Measurements from ENCODE around the gene EFCAB11. TPM values are rescaled to one million over a fixed set of nuclear protein-coding genes. Genes with fewer than 3 reads are reported as not detected.

EFCAB11 gene, protein sequence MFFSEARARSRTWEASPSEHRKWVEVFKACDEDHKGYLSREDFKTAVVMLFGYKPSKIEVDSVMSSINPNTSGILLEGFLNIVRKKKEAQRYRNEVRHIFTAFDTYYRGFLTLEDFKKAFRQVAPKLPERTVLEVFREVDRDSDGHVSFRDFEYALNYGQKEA
- total RNA-seq: 5.0 and 13.9 TPM in 2 replicates

DNA sequence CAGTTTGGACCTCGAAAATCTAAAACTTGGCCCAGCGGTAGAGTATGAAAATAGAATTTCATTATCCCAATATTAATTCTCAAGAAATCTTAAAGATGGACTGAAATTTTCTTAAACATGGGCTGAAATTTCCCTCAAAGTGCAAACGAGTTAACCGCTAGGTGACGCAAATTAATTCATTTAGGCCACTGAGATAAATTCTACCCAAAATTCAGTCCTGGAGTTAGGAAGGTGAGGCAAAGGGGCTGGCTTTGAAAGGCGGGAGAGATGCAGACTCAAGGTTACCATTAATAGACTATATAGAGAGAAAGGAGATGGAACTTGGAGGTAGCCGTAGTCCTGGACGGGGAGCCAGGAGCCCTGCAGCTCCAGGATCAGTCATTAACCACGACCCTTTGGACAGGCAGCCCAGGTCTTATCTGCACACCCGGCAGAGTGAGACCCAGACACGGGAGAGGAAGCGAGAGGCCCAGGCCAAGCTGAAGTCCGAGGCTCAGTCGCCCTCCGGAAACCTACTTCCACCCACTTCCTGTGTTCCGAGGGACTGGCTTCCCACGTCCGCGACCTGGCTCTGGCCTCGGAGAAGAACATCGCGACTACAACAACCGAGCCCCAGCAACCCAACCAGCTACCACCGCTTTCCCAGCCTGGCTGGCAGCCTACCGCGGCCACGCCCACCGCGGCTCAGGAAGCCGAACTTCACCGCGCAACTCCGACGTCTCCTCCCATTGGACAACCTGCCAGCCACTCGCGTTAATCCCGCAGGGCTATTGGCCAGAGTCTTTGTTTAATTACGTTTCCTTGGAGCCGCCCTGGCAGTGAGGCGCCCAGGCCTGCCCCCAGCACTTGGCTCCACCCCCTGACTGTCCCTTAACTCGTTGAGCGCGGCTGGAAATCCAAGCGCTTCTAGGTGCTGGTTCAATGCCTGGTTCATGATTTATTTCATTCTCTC, at the start of gene EFCAB11:
Gene EFCAB11, minus strand, starts transcription at position 661 of the 952 bp plus-strand sequence. Its CDS starts 70 bp downstream, at position 591.
- DNase-seq (ENCODE audit: low read depth): peak; percentile 97

- no peak for DNase-seq (ENCODE audit: low read depth)
Observed at GRCh38 chr14:90003526-90004307, 49.2 kb upstream of the EFCAB11 start.

DNA sequence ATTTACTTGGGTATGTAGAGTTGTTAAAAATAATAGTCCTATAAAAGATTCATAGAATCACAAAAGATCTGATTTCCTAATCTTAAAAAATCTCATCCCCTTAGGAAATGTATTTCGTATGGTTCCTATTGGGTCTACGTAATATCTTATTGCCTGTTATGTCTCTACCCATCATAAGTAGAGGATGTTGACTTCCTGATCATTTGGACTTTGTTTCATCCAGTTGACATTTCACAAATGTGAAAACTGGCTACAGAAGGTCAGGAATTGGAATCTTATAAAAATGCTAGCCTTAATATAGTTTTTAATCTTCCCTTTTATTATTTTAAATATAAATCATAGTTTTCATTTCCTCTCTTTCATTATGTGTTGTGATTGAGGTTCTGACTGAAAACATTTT, 46.4 kb upstream of the EFCAB11 start:
- DNase-seq (ENCODE audit: low read depth): no peak

- DNase-seq (ENCODE audit: low read depth): no peak
Observed at GRCh38 chr14:89996963-89997362, 42.4 kb upstream of the EFCAB11 start.

- no peak for DNase-seq (ENCODE audit: low read depth)
Observed at GRCh38 chr14:89992273-89992672, 37.7 kb upstream of the EFCAB11 start.

DNA sequence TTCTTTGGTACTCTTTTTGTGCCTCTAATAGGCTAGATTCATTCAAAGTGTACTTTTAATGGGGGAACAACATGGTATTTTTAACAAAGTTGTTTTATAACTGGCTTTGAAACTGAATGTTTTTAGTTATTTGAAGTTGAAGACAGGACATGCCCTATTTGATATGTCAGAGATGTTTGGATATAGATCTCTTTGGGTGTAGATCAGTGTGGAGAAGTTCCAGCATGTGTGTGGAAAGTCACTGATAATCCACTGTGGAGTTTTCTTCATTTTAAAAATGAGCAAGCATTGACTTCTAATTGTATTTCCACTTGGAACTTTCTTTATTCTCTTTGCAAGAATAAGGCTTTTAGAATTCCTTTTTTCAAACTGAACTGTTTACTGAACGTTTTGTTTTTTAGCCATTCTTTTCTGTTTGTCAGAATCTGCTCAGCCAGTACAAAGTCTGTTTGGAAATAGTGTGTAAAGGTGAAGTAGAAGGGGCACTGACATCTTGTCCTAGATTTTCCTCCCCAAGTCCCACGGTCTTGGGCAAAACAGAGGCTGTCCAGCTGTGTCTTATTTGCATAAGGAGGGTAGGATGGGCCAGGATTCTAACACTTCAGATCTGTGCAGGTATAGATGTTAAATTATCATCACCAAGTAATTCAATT, 36.2 kb upstream of the EFCAB11 start:
- no peak for DNase-seq (ENCODE audit: low read depth)

DNA sequence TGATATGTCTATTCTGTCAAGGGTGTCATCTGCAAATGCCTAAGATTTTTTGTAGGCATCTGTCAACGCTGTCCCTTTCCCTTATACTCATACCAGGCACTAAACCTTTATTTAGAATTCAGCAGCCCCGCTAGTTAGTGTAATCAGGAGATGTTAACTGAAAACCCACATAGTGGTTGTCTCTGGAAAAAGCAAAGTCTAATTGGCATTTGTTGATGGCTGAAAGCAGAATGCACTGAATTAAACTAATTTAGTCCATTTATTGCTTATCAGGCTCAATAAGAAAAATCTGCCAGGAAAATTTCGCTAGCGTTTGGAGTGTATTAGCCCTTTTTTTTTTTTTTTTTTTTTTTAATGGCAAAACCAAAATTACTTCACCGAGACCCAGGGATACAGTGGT, 35.7 kb upstream of the EFCAB11 start:
- no peak for DNase-seq (ENCODE audit: low read depth)

- DNase-seq (ENCODE audit: low read depth): no peak
Observed at GRCh38 chr14:89988787-89989186, 34.3 kb upstream of the EFCAB11 start.

DNA sequence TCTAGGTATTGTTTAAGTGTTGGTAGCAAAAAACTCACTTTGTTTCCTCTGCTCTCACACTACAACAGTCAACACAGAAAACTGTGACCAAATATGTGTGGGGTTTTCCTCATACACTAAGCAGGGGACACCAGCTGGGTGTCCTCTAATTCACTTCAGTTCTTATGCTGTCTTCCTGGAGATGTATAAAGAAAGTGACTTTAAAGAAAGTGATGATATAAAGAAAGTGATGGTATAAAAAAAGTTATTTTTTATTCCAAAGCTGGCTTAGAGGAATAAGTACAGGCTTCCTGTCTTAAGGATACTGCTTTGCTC, 32.6 kb upstream of the EFCAB11 start:
- no peak for DNase-seq (ENCODE audit: low read depth)

- DNase-seq (ENCODE audit: low read depth): no peak
Observed at GRCh38 chr14:89986462-89987160, 32.1 kb upstream of the EFCAB11 start.

DNA sequence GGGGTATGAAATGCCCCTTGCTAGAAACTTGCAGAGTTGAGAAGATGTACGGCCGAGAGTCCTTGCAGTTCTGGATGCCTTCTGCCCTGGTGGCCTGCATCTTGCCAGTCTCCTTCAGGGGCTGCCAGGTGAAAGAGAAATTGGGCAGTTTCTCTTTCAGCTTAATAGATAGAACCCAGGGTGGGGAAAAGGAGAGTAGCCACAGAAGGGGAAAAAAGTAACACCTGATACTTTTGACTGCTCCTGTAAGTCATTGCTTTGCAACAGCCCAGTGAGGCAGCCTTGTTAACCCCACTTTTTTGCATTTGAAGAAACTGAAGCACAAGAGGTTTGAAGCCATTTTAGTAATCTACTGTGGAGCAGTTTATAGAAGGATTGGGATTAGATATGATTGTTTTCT, 28.8 kb upstream of the EFCAB11 start:
- DNase-seq (ENCODE audit: low read depth): no peak

GRCh38 chr14:89978656-89979055, 24.1 kb upstream of the EFCAB11 start:
- no peak for DNase-seq (ENCODE audit: low read depth)

DNA sequence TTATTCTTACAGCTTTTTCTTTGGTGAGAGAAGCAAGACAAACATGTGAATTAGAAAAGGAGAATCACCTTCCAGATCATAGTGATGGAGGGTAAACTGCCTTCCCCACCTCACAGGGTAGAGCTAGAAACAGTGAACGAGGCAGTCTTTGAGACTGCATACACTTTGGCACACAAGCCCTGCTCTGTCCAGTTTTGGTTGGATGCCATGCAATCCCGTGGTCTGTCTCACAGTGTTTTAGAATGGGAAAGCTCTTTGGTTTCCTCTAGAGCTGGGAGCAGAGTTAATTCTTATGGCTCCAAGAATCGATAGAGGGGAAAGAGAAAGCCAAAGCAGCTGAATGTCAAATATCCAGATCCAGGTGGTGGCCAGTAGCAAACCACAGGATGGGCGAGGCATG, 23.1 kb upstream of the EFCAB11 start:
- DNase-seq (ENCODE audit: low read depth): no peak

DNA sequence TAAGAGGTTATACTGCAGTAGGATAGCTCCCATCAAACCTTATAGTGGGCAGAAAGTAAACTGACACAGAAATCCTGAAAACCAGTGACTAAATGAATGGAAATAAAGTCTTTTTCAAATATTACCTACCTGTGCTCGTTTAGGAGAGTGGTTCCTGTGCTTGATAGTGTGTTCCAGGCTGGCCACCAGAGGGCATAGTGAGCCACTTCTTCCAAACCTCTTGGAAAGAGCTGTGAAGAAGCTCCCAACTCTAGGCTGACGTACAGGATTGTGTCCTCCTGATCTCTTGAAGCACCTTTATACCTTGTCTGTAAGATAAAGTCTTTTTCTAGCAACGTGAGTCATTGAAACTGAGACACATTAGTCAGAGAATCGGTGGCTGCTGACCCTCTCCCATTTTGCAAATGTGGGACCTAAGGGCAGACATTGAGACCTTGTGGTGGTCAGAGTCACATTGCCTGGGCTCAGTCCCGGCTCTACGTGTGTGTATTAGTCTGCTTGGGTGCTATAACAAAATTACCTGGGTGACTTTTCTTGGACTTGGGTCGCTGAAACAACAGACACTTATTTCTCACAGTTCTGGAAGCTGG, 18.8 kb upstream of the EFCAB11 start:
- DNase-seq (ENCODE audit: low read depth): peak; percentile 65

DNA sequence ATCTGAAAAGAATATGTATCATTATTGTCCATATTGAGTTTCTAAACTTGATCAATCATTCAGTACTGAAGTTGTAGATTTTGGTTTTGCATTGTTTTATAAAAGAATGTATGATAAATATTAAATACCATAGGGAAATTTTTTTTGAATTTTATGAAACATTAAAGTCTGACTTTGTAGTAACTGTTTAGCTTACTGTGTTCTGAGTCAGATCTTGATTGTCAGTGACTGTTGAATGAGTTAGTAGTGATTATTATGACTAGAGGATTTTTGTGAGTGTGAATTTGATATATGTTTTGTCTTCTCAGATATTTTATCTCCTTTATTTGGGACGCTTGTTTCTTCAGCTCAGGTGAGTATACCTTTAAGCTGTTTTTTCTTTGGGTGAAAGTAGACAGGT, 11.3 kb upstream of the EFCAB11 start:
- no peak for DNase-seq (ENCODE audit: low read depth)

DNA sequence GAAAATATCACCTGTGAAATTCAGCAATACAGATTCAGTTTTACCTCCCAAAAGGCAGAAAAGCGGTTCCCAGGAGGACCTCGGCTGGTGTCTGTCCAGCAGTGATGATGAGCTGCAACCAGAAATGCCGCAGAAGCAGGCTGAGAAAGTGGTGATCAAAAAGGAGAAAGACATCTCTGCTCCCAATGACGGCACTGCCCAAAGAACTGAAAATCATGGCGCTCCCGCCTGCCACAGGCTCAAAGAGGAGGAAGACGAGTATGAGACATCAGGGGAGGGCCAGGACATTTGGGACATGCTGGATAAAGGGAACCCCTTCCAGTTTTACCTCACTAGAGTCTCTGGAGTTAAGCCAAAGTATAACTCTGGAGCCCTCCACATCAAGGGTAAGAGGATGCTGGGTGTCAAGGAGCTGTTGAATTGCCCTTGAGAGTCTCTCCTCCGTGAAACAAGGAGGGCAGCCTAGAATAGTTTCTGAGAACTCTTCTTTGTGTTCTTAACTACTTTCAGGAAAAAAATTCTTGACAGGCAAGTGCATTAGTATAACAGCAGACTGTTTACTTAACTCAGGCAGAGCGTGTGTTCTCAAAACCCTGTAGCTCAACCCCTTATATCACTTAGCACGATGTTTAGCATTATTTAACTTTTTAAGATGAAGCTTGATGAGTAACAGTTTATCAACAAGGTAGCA, 8.9 kb upstream of the EFCAB11 start:
- no peak for DNase-seq (ENCODE audit: low read depth)

GRCh38 chr14:89960914-89961313, 6.4 kb upstream of the EFCAB11 start:
- no peak for DNase-seq (ENCODE audit: low read depth)

- no peak for DNase-seq (ENCODE audit: low read depth)
Observed at GRCh38 chr14:89959853-89960445, 5.4 kb upstream of the EFCAB11 start.

GRCh38 chr14:89958966-89959365, 4.4 kb upstream of the EFCAB11 start:
- no peak for DNase-seq (ENCODE audit: low read depth)

DNA sequence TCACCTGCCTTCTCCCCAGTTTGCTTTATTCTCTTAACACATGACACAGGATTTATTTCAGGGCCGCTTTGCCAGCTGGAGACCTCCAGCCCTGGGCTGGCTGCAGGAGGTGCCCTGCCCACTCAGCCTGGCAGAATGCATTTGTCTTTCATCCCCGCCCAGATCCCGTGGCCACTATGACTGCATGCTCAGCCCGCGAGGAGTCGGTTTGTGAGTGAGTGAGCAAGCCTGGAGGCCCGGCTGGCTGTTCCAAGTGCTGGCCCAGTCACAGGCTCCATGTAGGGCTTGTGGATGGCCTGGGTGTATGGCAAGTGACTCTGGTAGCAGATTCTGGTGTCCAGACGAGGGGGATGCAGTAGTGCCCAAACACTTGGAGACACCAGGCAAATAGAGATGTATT, 3.3 kb upstream of the EFCAB11 start:
- DNase-seq (ENCODE audit: low read depth): no peak
